ENCODE results near the gene INVS. TPM values are rescaled to one million over a fixed set of nuclear protein-coding genes. Genes with fewer than 3 reads are reported as not detected.

The INVS gene
- polyA plus RNA-seq, 1 of the 3 experiments (the other 2 are of a cell fraction): 8.1 TPM

DNA sequence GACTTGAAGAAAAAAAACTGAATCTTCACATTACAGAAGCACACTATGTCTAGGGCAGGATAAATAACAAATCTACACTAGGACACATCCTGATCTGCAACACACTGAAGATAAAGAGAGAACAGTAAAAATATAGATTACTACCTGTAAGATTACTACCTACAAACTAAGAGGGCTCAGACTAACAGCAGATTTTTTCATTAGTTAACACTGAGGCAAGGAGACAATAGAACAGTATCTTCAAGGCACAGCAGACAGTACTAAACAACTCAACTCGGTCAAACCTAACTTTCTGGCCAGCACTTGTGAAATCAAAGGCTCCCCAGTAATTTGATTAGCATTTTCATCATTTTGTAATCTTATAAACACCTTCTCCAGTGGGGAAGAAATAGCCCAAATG, 207.2 kb downstream of the INVS start (continued):
- TF ChIP-seq, protein P1, sequence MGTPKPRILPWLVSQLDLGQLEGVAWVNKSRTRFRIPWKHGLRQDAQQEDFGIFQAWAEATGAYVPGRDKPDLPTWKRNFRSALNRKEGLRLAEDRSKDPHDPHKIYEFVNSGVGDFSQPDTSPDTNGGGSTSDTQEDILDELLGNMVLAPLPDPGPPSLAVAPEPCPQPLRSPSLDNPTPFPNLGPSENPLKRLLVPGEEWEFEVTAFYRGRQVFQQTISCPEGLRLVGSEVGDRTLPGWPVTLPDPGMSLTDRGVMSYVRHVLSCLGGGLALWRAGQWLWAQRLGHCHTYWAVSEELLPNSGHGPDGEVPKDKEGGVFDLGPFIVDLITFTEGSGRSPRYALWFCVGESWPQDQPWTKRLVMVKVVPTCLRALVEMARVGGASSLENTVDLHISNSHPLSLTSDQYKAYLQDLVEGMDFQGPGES (IDR thresholded peaks at IDR 0.05; ENCODE audit: low read depth, low read length): no peak

GRCh38 chr9:100307080-100307479, 208.0 kb downstream of the INVS start:
- TF ChIP-seq RAD21 (IDR thresholded peaks at IDR 0.05; ENCODE audit: low read length): no peak
- no peak for TF ChIP-seq TAF1 (IDR thresholded peaks at IDR 0.05; ENCODE audit: borderline replicate concordance, low read depth, low read length)
- no peak for TF ChIP-seq GABPA (IDR thresholded peaks at IDR 0.05; ENCODE audit: low read depth)
- TF ChIP-seq FOXJ3 (CRISPR knock-in tag; IDR thresholded peaks at IDR 0.05): no peak
- TF ChIP-seq NFIC (IDR thresholded peaks at IDR 0.05; ENCODE audit: borderline replicate concordance): no peak
- TF ChIP-seq, protein P2, sequence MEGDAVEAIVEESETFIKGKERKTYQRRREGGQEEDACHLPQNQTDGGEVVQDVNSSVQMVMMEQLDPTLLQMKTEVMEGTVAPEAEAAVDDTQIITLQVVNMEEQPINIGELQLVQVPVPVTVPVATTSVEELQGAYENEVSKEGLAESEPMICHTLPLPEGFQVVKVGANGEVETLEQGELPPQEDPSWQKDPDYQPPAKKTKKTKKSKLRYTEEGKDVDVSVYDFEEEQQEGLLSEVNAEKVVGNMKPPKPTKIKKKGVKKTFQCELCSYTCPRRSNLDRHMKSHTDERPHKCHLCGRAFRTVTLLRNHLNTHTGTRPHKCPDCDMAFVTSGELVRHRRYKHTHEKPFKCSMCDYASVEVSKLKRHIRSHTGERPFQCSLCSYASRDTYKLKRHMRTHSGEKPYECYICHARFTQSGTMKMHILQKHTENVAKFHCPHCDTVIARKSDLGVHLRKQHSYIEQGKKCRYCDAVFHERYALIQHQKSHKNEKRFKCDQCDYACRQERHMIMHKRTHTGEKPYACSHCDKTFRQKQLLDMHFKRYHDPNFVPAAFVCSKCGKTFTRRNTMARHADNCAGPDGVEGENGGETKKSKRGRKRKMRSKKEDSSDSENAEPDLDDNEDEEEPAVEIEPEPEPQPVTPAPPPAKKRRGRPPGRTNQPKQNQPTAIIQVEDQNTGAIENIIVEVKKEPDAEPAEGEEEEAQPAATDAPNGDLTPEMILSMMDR (IDR thresholded peaks at IDR 0.05): no peak
- no peak for TF ChIP-seq SMC3 (IDR thresholded peaks at IDR 0.05; ENCODE audit: low read depth, low read length)
- no peak for TF ChIP-seq EZH2phosphoT487 (IDR thresholded peaks at IDR 0.05; ENCODE audit: borderline replicate concordance, low read depth)
- TF ChIP-seq, protein P3, sequence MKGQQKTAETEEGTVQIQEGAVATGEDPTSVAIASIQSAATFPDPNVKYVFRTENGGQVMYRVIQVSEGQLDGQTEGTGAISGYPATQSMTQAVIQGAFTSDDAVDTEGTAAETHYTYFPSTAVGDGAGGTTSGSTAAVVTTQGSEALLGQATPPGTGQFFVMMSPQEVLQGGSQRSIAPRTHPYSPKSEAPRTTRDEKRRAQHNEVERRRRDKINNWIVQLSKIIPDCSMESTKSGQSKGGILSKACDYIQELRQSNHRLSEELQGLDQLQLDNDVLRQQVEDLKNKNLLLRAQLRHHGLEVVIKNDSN (IDR thresholded peaks at IDR 0.05; ENCODE audit: borderline replicate concordance, low read depth): no peak
- no peak for TF ChIP-seq ELF1 (IDR thresholded peaks at IDR 0.05)
- peaks cover 63 to 65% of the 10 kb centered on the region in 2 experiments for H3K36me3 ChIP-seq (replicated peaks in 1 of 2; ENCODE audit: control insufficient read depth in 1 of 2, insufficient read depth in 2 of 2, low read length in 1 of 2)

More at GRCh38 chr9:100307080-100307479, 208.0 kb downstream of the INVS start:
- no peaks in the 10 kb centered on the region for H4K20me1 ChIP-seq (ENCODE audit: insufficient read depth)
- no peak overlapping the region for H3K4me2 ChIP-seq
- no peak overlapping the region for H3K9ac ChIP-seq
- ChIA-PET POLR2A (no interaction called here), CTCF (no interaction called here)
- no peaks in the 10 kb centered on the region for H3K9me2 ChIP-seq
- no peaks in the 10 kb centered on the region for H3K9me3 ChIP-seq
- DNase-seq: no peak
- no peak overlapping the region for H2AFZ ChIP-seq (ENCODE audit: low read depth)
- peaks cover 66% of the 10 kb centered on the region for H3F3A ChIP-seq (replicated peaks; ENCODE audit: insufficient read depth)
- H3K79me2 ChIP-seq (ENCODE audit: insufficient read depth): peaks cover 72% of the 10 kb centered on the region
- peaks cover 0 to 26% of the 10 kb centered on the region in 2 experiments; a peak in 1 of 4 replicates for H3K4me1 ChIP-seq (ENCODE audit: control insufficient read depth in 1 of 2, insufficient read depth in 2 of 2, low read depth in 1 of 2, low read length in 1 of 2)
- no peak overlapping the region for H3K27ac ChIP-seq (ENCODE audit: low read depth in 2 of 2, low read length in 1 of 2)
- no peaks in the 10 kb centered on the region for H3K27me3 ChIP-seq (ENCODE audit: insufficient read depth)
- no peak overlapping the region; a peak in 1 of 4 replicates for H3K4me3 ChIP-seq (ENCODE audit: low read depth in 2 of 2, low read length in 1 of 2)
- WGBS (ENCODE audit: low lambda C conversion rate): 86% methylated on average over 2 of the region's 2 CpGs

Measured in SK-N-SH (cell line).